Stimulated activated naive CD8-positive, alpha-beta T cell treated with anti-CD3 and anti-CD28 coated beads, Interleukin-15, Interleukin-2, amounts not matched to agents 100 U/mL and 50 U/mL, for 24 hours (primary cell): Measurements from ENCODE around the gene ZCCHC12.
A peak's percentile ranks its signal among the peaks of the same experiment; 100 is the strongest.
"Not testable (repeated sequence)": the region's sequence is repeated elsewhere in the genome, so short reads cannot be mapped to it uniquely, and the experiment has no call there.

ENCODE experiments used
- ATAC-seq: fragments of 150-1000 bp; cut with Tn5 transposase; one replicate; pipeline ENCODE4 v1.10.0; 2021
- DNase-seq: peaks from one replicate; pipeline ENCODE4 v3.0.0; 2021

Gene ZCCHC12

DNA sequence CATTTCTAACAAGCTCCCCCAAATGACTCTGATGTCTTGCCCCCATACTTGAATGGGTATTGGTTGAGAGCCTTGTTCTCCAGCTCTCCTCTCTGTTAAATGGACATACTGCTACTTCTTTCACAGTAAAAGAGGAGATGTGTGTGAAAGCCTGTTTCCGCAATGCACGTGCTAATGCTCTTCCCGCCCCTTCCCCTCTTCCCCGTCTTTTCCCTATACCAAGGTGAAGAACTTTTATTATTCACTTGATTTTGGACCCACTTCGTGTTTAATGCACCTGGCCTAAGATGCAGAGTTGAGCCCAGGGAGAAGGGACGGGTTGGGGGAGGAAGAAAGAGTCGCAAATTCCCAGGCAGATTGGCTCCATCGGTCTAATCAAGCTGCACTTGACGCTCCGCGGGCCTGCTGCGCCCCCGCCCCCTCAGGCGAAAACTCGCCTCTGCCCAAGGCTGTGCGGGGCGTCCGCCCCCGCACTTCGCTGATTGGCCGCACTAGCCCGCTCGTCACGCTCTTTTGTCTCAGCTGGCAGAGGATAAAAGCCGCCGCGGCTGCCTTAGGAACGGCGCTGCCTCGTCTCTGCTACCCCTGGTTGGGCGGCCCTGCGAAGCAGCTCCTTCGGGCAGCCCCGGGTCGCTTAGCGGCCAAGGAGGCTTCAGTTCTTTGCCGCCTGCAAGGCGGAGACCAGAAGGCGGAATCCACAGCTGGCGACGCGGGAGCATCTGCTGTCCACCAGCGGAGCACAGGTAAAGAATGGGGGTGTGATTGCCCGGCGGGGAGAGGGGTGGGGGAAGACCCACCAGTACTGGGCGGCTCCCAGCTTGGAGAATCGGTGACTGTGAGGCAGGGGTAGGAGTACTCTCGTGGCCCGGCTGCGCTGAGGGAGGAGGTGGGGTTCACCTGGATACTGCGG, at the start of gene ZCCHC12:
Gene ZCCHC12 (plus strand): TSS at position 562 of the 910 bp plus-strand sequence. CDS start 1,421 bp downstream, outside the sequence.
- peak; percentile 63 for ATAC-seq
- DNase-seq: peak; percentile 33

DNA sequence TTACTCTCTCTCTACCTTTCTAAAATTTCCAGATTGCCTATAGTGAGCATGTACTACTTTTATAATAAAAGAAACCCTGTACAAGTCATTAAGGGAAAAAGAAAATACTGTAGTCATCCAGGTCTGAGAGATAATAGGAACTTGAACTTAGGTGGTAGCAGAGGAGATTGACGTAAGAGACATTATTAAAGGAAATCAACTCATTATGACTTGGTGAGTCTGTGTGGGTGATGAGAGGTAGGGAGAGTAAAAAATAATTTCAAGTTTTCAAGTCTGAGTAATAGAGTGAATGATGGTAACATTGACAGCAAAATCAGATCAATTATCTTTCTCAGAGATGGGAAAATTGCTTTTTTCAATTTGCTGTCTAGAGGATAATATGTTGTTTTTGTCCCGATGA, 44.0 kb upstream of the ZCCHC12 start:
- ATAC-seq (no peak), DNase-seq (no peak)

- no peak for ATAC-seq
- no peak for DNase-seq
Measured at GRCh38 chrX:118780509-118780908, 43.1 kb upstream of the ZCCHC12 start.

- no peak for DNase-seq
- no peak for ATAC-seq
Measured at GRCh38 chrX:118780911-118781310, 42.7 kb upstream of the ZCCHC12 start.

DNA sequence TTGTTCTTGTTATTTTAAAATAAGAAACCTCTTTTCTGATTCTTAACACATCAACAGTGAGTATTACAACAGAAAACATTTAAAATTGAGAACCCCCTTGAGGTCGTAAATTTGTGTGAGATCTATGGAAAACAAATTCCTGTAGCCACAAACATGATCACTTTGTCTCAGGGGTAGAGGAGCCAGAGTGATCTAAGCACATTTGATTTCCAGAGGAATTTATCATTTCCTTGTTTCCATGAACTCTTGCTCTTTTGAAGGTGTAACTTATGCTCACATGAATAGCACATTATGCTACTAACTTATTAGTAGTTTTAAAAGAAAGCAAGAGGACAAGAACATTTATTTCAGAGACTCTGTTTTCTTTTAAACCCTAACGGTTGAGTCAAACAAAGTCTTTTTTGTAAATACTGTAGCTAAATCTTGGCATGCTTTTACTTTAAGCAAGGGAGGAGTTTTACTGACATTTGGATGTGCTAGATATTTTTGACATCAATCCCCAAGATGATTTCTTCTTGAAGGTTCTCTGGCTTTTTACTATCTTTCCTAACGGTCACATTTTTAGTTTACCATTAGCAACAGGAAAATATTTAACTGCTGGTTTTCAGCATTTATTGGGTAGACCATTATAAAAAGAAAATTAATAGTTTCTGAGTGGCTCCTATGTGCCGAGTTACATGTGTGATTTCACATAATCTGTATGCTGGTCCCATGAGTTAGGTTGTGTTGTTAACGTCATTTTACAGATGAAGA, 27.9 kb upstream of the ZCCHC12 start:
- no peak for DNase-seq
- no peak for ATAC-seq

- ATAC-seq (no peak), DNase-seq (no peak)
Measured at GRCh38 chrX:118802857-118803256, 20.8 kb upstream of the ZCCHC12 start.

GRCh38 chrX:118807151-118808017, 16.2 kb upstream of the ZCCHC12 start:
- ATAC-seq (no peak), DNase-seq (peak; percentile 25)

DNA sequence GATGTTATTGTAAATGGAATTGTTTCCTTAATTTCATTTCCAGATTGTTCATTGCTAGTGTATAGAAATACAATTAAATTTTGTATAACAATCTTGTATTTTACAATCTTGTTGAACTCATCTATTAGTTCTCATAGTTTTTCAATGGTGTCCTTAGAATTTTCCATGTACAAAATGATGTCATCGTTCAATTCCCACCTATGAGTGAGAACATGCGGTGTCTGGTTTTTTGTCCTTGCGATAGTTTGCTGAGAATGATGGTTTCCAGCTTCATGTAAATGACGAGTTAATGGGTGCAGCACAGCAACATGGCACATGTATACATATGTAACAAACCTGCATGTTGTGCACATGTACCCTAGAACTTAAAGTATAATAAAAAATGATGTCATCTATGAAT, 6.4 kb upstream of the ZCCHC12 start:
- ATAC-seq, DNase-seq: not testable (repeated sequence)

DNA sequence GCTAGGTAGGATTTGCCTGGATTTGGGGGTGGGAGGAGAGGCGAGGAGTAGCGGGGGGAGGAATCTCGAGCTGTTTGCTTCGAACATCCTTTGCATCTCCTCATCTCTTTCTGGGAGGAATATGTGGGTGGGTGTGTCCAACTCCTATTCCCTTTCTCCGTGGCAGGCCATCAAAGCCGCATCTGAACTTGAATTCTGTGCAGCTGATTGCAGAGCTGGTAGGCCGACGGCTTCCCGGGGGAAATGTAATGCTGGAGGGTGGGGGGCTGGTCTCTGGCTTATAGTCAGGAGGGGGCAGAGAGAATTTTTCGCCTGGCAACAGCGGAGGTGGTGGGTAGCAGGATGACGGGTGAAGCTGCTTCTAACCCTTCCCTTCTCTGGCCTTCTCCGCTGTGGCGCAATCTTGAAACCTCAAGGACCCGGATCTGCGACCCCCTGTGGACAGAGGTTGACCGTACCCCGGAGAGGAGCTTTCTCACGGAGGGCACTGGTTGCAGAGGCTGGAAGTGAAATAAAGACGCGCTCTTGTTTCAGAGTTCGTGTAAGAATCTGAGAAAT, 628 bp downstream of the ZCCHC12 start:
- DNase-seq (no peak), ATAC-seq (no peak)

- ATAC-seq (no peak), DNase-seq (no peak)
Measured at GRCh38 chrX:118825227-118825626, 1.6 kb downstream of the ZCCHC12 start.

DNA sequence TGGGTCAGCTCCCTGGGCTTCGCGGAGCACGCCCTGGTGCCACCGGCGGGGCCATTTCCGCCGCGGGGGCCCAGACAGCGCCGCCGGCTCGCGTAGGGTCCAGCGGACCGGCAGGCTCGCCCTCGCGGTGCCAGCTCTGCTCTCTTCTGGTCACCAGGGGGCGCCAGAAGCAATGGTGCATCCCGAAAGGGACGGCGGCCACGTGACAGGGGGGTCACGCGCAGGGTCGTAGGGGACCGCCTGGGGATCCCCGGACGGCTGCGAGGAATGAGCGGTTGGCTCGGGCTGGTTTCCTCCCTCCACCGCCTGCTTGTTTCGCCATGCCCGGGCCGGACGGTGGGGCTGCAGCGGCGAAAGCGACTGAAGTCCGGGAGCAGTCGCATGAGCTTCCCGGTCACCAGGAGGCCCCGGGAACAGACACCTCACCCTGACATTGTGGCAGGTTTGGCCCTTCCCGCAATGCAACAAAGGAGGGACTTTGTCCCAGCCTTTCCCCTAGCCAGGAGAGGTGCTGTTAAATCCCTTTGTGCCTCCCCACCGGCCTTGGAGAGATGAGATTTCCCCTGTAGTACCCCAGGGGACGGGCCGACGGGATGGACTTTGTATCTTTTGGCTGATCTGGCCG, 15.8 kb downstream of the ZCCHC12 start:
- DNase-seq (peak; percentile 83), ATAC-seq (peak; percentile 78)

- ATAC-seq (peak; percentile 52), DNase-seq (no peak)
Measured at GRCh38 chrX:118847676-118848075, 24.1 kb downstream of the ZCCHC12 start.

- no peak for DNase-seq
- no peak for ATAC-seq
Measured at GRCh38 chrX:118853596-118853995, 30.0 kb downstream of the ZCCHC12 start.

DNA sequence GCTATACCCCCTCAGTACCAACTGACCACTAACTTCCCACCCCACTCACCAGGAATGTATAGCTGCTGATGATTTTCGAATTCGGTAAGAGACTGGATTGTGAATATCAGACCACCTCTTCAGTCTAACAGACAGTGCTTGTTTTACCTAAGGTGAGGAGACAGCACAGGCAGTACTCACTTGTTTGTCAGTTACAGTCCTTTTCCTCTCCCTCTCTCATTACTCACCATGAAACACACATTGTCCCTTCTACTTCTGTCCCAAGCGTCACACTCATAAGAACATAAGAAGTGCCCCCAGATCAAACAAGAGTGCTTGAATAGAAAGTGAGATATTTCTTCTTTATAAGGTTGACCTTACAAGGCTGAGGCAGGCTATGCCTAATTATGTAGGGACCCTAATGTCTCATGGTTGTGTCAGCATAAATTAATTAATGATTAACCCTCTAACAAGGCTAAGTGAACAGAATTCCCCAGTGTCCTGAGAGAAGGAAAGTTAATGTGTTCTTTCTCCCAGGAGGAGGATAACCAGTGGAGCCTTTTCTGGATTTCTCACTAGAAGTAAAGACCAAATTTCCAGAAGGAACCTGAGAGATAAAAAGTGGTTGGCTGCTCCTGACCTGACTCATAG, 32.2 kb downstream of the ZCCHC12 start:
- DNase-seq: no peak

GRCh38 chrX:118857006-118857405, 33.4 kb downstream of the ZCCHC12 start:
- no peak for ATAC-seq
- no peak for DNase-seq

More for the DNA sequence above, 32.2 kb downstream of the ZCCHC12 start:
- ATAC-seq: no peak

- DNase-seq (no peak), ATAC-seq (no peak)
Measured at GRCh38 chrX:118861338-118861737, 37.7 kb downstream of the ZCCHC12 start.

- ATAC-seq (no peak), DNase-seq (no peak)
Measured at GRCh38 chrX:118862091-118862490, 38.5 kb downstream of the ZCCHC12 start.

GRCh38 chrX:118862979-118863378, 39.4 kb downstream of the ZCCHC12 start:
- no peak for ATAC-seq
- DNase-seq: no peak

DNA sequence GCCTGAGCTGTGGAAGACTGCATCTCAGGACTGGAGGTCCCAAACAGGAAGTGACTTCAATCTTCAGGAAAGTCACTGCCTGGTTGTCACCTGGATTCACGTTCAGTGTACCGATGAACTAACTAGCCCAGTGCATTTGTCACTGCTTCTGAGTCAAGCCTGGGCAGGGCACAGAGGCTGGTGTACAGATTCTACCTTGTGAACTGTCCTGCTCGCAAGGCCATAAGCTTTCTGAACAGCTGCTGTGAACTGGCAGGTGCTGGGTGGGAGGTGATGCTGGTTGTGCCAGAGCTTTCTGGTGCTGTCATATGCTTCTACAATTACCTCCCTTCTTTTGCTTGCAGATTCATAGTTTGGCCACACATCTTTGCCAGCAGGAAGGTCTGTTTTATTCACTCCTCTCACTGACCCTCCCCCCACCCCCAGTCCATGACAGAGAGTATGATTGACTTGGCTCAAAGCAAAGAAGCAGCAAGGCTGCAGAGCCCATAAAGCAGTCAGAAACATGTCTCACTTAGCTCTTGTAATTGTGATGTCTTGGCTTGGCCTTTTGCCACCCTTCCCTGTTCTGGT, 40.5 kb downstream of the ZCCHC12 start:
- DNase-seq (no peak), ATAC-seq (no peak)

GRCh38 chrX:118865231-118865630, 41.6 kb downstream of the ZCCHC12 start:
- no peak for DNase-seq
- no peak for ATAC-seq

- no peak for DNase-seq
- ATAC-seq: no peak
Measured at GRCh38 chrX:118867251-118867650, 43.6 kb downstream of the ZCCHC12 start.
